GM18519 (cell line): ENCODE data around the gene IKZF2.

Source experiments
- ATAC-seq: cut with Tn5 transposase; IDR thresholded peaks from one replicate; pipeline ENCODE4 v1.9.1; 2021; ENCODE audit warnings: mild to moderate bottlenecking, moderate library complexity; ENCODE audit not compliant: unreplicated experiment, low FRiP score

The IKZF2 gene

GRCh38 chr2:212968284-212969081, 182.9 kb downstream of the IKZF2 start:
- ATAC-seq: peak; percentile 66

DNA sequence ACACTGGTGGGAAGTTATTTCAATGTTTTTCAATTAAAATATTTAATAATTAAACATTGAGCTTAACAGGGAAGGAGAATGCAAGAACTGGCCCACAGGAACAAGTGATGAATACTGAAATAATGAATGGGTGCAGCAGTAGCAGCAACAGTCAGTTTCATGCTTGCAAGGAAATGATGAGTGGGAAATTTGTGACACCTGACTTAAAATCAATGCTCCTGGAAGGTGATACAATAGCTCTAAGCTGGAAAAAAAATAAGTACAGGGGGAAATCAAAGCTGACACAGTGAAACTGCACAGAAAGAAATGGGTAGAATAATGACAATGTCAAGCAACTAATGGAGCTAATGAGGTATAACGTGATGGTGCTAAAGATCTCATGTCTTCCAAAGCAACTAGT, 184.5 kb downstream of the IKZF2 start:
- ATAC-seq: no peak

GRCh38 chr2:212962691-212963090, 188.7 kb downstream of the IKZF2 start:
- no peak for ATAC-seq

- no peak for ATAC-seq
Observed at GRCh38 chr2:212961255-212961654, 190.2 kb downstream of the IKZF2 start.

- no peak for ATAC-seq
Observed at GRCh38 chr2:212960336-212960735, 191.1 kb downstream of the IKZF2 start.

GRCh38 chr2:212959471-212960117, 191.8 kb downstream of the IKZF2 start:
- ATAC-seq: no peak

DNA sequence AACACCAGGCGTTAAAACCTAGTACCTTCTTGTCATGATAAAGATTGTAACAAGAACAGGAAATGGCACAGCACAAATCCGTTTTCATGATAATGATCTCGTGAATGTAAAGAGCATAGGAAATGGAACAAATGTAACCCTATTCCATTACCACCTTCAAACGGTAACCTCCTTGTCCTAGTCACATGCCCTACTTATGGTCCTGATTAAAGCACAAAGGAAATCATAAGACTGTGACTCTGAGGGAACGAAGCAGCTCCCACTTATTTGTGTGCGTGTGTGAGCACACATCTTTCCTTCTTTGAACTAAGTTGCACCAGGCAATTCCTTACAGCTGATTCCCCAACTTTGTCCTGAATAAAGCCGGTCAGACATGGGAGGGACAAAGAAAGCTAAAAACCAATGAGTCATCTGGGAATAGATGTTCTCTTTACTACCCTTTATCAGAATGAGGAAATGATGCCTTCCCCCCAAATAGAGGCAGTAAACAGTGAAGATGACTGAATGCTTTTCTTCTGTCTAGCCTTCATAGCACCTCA, 192.6 kb downstream of the IKZF2 start:
- no peak for ATAC-seq

- ATAC-seq: no peak
Observed at GRCh38 chr2:212958133-212958532, 193.3 kb downstream of the IKZF2 start.

DNA sequence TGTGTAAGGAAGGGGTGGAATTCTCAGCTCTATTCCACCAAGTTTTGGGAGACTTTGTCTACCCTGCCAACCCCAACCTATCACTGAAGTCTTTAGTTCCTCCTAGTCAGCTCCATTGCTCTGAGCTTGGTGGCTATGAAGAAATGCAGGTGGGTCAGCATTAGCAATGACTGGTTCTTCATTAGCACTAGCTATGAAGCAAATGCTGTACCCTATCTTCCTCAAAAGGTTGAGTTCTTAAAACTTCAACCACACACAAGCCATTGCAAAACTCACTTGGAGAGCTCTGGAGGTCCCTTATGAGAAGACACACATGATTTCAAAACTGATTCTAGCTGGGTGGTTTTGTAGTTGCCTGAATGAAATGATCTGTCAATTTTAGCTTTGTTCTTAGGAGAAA, 193.8 kb downstream of the IKZF2 start:
- ATAC-seq: no peak

GRCh38 chr2:212956665-212957607, 194.5 kb downstream of the IKZF2 start:
- ATAC-seq: no peak

DNA sequence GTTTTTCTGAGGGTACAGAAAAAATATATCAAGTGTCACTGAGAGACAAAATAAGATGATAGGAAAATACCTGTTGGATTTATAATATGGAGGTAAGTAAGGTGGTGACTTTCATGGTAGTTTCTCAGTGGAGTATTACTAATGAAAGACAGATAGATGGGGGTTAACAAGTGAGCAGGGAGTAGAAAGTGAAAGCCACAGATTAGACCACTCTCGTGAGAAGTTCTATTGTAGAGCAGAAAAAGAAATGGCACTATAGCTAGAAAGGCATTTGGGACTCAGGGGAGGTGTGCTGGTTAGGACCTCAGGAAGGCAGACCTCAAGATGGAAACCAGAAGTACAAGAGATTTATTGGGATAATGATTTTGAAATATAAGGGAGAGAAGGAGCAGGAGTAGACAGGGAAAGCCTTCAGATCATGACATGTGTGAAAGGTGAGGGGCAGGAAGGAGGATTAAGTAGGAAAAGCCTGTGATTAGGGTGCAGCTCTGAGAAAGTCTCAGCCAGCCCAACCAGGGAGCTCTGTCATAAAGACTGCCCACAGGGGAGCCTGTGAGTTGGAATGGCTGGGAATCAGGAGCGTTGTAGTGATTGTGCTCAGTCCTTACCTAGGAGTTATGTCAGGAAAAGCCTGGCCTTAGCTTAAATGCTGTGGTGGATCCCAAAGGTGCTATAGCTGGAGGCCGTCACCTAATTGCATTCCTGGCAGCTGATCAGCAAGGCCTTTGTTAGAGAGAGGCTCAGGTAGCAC, 198.1 kb downstream of the IKZF2 start:
- ATAC-seq: peak; percentile 91

DNA sequence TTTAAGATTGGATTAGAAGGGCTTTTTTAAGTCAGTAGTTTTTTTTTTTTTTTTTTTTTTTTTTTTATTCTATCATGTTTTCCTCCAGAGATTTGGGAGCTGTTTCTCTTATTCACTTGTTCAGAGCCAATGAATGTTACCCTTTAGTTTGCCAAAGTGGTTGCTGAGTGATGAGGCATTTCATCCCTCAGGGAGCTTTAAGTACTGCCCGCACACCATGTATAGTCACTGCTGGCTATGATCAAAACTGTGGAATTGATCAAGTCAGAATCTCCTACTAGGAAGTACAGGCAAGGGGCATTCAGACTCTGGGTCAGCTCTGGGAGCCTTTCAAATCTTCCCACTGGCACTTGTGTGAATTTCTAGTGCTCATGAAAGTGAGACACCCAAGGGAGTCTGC, 201.6 kb downstream of the IKZF2 start:
- ATAC-seq: no peak
